HG02870 (cell line): ENCODE results near the gene FN1.

ENCODE experiments used
- ATAC-seq: cut with Tn5 transposase; IDR thresholded peaks from one replicate; pipeline ENCODE4 v1.9.1; 2021; ENCODE audit warnings: mild to moderate bottlenecking, moderate library complexity; ENCODE audit not compliant: unreplicated experiment

Gene FN1

GRCh38 chr2:215390550-215390913 lies 45.3 kb downstream of the FN1 start:
- ATAC-seq, result no peak

- ATAC-seq, result no peak
These were observed 47.7 kb downstream of the FN1 start for GRCh38 chr2:215388002-215388728.

- no peak for ATAC-seq
These were observed 49.3 kb downstream of the FN1 start for GRCh38 chr2:215386566-215386965.

GRCh38 chr2:215384710-215385109 lies 51.2 kb downstream of the FN1 start:
- no peak for ATAC-seq

- ATAC-seq, result no peak
These were observed 52.1 kb downstream of the FN1 start for GRCh38 chr2:215383652-215384279.

GRCh38 chr2:215382480-215382879 lies 53.4 kb downstream of the FN1 start:
- ATAC-seq, result no peak

- ATAC-seq, result no peak
These were observed 53.9 kb downstream of the FN1 start for GRCh38 chr2:215382011-215382410.

GRCh38 chr2:215380699-215381098 lies 55.2 kb downstream of the FN1 start:
- no peak for ATAC-seq

GRCh38 chr2:215379948-215380347 lies 55.9 kb downstream of the FN1 start:
- ATAC-seq, result no peak

GRCh38 chr2:215379039-215379438 lies 56.8 kb downstream of the FN1 start:
- ATAC-seq, result no peak

- ATAC-seq, result no peak
These were observed 57.8 kb downstream of the FN1 start for GRCh38 chr2:215378045-215378444.

GRCh38 chr2:215377283-215377682 lies 58.6 kb downstream of the FN1 start:
- no peak for ATAC-seq

GRCh38 chr2:215376103-215376780 lies 59.6 kb downstream of the FN1 start:
- ATAC-seq, result no peak

GRCh38 chr2:215375467-215375830 lies 60.4 kb downstream of the FN1 start:
- no peak for ATAC-seq

- ATAC-seq, result no peak
These were observed 61.0 kb downstream of the FN1 start for GRCh38 chr2:215374642-215375466.

- ATAC-seq, result no peak
These were observed 61.9 kb downstream of the FN1 start for GRCh38 chr2:215374002-215374401.

- ATAC-seq, result no peak
These were observed 62.8 kb downstream of the FN1 start for GRCh38 chr2:215372968-215373649.

- no peak for ATAC-seq
These were observed 63.7 kb downstream of the FN1 start for GRCh38 chr2:215371915-215372897.

GRCh38 chr2:215370112-215370965 lies 65.5 kb downstream of the FN1 start:
- no peak for ATAC-seq
